PC-3 (cell line): ENCODE measurements around the gene FRMD5. TPM values are rescaled to one million over a fixed set of nuclear protein-coding genes. Genes with fewer than 3 reads are reported as not detected.

Experiments used
- ATAC-seq: fragments of 200-7000 bp; cut with Tn5 transposase; 2 replicates; pipeline ENCODE4 v1.9.1; 2020; ENCODE audit warnings: mild to moderate bottlenecking, moderate library complexity
- BruUV-seq: library from RNA; stranded (reverse); fragments of 400-500 nt; replicated peaks from 2 replicates; lab custom pipeline; 2021; lab: Mats Ljungman, UMichigan
- CTCF ChIA-PET: fragments of 300-600 bp; sonication (Branson Sonifier 250); formaldehyde crosslinking; loops from one replicate; lab custom pipeline; 2022; ENCODE audit warnings: antibody characterized with exemption; lab: Charles Lee
- POLR2A ChIA-PET: fragments of 300-600 bp; sonication (Branson Sonifier 250); formaldehyde crosslinking; loops from one replicate; lab custom pipeline; 2022; ENCODE audit warnings: antibody characterized with exemption; ENCODE audit not compliant: unreplicated experiment; lab: Charles Lee
- DNase-seq: peaks from one replicate; pipeline ENCODE4 v3.0.0-alpha.2; 2015
- H2AFZ ChIP-seq: fragments of 300-600 bp; sonication (generic); 2 replicates; pipeline ENCODE4 v1.6.0; 2016; ENCODE audit warnings: antibody characterized with exemption, low read length
- H3F3A ChIP-seq: fragments of 300-600 bp; sonication (generic); one replicate; pipeline ENCODE4 v1.6.0; 2017; ENCODE audit warnings: antibody characterized with exemption, low read length, control low read depth, mild to moderate bottlenecking; ENCODE audit not compliant: unreplicated experiment
- H3K27ac ChIP-seq: fragments of 300-600 bp; sonication (generic); 2 replicates; pipeline ENCODE4 v1.5.1; 2016; ENCODE audit warnings: mild to moderate bottlenecking, low read length
- H3K27me3 ChIP-seq: fragments of 300-600 bp; sonication (generic); 2 replicates; pipeline ENCODE4 v1.6.1; 2016; ENCODE audit warnings: low read length, mixed read lengths
- H3K36me3 ChIP-seq: fragments of 300-600 bp; sonication (generic); 2 replicates; pipeline ENCODE4 v1.6.1; 2016; ENCODE audit warnings: low read depth, mixed run types, low read length, mixed read lengths
- H3K4me1 ChIP-seq: fragments of 300-600 bp; sonication (generic); 2 replicates; pipeline ENCODE4 v1.5.1; 2016; ENCODE audit warnings: low read length; ENCODE audit not compliant: insufficient read depth
- H3K4me2 ChIP-seq: fragments of 300-600 bp; sonication (generic); 2 replicates; pipeline ENCODE4 v1.6.0; 2016; ENCODE audit warnings: low read length
- H3K4me3 ChIP-seq: fragments of 300-600 bp; sonication (generic); 2 replicates; pipeline ENCODE4 v1.5.1; 2016; ENCODE audit warnings: mild to moderate bottlenecking, low read length, mixed read lengths
- H3K79me2 ChIP-seq: fragments of 300-600 bp; sonication (generic); 2 replicates; pipeline ENCODE4 v1.6.1; 2017; ENCODE audit warnings: low read length, mixed read lengths
- H3K9ac ChIP-seq: fragments of 300-600 bp; sonication (generic); 2 replicates; pipeline ENCODE4 v1.6.0; 2016; ENCODE audit warnings: mild to moderate bottlenecking, low read length
- H3K9me2 ChIP-seq: fragments of 300-600 bp; sonication (generic); replicated peaks from 2 replicates; pipeline ENCODE4 v1.6.1; 2016; ENCODE audit warnings: mixed run types, low read length, mixed read lengths
- H3K9me3 ChIP-seq: fragments of 300-600 bp; sonication (generic); 2 replicates; pipeline ENCODE4 v1.6.1; 2016; ENCODE audit warnings: low read length, mixed read lengths
- H4K20me1 ChIP-seq: fragments of 300-600 bp; sonication (generic); 2 replicates; pipeline ENCODE4 v1.6.1; 2016; ENCODE audit warnings: low read length, mixed read lengths
- CTCF ChIP-seq: fragments of 300-600 bp; sonication (generic); conservative IDR thresholded peaks from 2 replicates; pipeline ENCODE4 v1.5.1; 2017; ENCODE audit warnings: antibody characterized with exemption, low read depth, mild to moderate bottlenecking, low read length
- EZH2 ChIP-seq: fragments of 300-600 bp; sonication (generic); IDR thresholded peaks from one replicate; pipeline ENCODE4 v1.6.1; 2017; ENCODE audit warnings: antibody characterized with exemption, mild to moderate bottlenecking, low read length; ENCODE audit not compliant: unreplicated experiment
- EZH2phosphoT487 ChIP-seq: fragments of 300-600 bp; sonication (generic); IDR thresholded peaks from 2 replicates; pipeline ENCODE4 v1.6.1; 2018; ENCODE audit warnings: mild to moderate bottlenecking, antibody characterized with exemption, low read length, borderline replicate concordance
- intact Hi-C: fragments of 100-400 bp; cut with micrococcal nuclease; formaldehyde crosslinking; loops from 2 replicates; pipeline ENCODE4 v1.9.0; 2023
- total RNA-seq: library from RNA; depleted of rRNA; stranded (reverse); fragments of >200 nt; gene quantifications from 2 replicates; pipeline ENCODE4 v1.2.3, GENCODE V29; 2014

FRMD5 gene
- total RNA-seq, 1 experiment from 2014 or later, result 8.7 TPM

DNA sequence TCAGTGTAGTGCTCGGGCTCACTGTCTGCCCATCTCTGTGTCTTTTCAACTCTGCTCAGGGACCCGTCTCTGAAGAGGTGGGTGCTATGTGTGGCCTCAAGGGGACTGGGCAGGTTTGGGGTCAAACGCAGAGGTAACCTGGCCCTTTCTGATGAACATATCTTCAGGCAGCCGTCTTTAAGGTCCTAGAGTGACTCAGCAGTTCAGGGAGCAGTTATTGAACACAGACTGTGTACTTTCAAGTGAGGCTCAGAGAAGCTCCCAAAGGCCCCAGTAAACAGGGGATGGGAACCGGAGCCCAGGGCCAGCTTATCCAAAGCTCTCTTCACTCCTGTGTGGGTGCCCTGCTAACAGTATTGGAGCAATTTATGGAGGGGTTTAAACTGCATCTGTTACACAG lies 295.1 kb downstream of the FRMD5 start:
- no peaks in the 10 kb centered on the region for H3F3A ChIP-seq
- no peak for ATAC-seq
- no TSS peak for BruUV-seq
- ChIA-PET CTCF (no interaction called here), POLR2A (no interaction called here)
- H3K4me1 ChIP-seq, result no peaks in the 10 kb centered on the region; the same call in 1 of the 2 replicates
- no peak overlapping the region for H3K27ac ChIP-seq
- no peak for DNase-seq
- TF ChIP-seq EZH2, result no peak
- no peak overlapping the region for H3K4me2 ChIP-seq
- 0 out of 2 replicates have a peak, but pooled peaks cover 2% of the 10 kb centered on the region for H3K36me3 ChIP-seq
- no peaks in the 10 kb centered on the region for H3K9me2 ChIP-seq
- intact Hi-C loops, result no loop called here
- H4K20me1 ChIP-seq, result no peaks in the 10 kb centered on the region
- H3K9me3 ChIP-seq, result no peaks in the 10 kb centered on the region
- H3K9ac ChIP-seq, result no peak overlapping the region
- no peak overlapping the region for H3K4me3 ChIP-seq
- no peak overlapping the region for H2AFZ ChIP-seq
- no peaks in the 10 kb centered on the region for H3K79me2 ChIP-seq
- H3K27me3 ChIP-seq, result no peaks in the 10 kb centered on the region

DNA sequence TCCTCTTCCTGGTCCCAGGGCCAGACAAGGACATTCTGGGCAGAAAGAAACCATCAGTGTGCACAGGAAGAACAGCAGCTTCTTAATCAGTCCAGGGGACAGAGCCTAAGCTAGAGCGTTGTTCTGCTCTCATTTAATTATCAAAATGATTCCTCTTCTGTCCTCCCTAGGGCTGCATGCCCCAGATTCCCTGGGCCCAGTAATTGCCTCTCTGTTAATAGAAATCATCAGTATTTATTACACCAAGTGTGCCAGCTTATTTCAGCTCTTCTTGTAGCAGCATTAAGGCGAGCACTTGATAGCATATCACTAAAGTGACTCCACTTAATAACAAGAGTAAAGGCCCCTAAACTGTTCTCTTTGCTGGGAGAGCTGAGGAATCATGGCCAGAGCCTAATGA lies 296.2 kb downstream of the FRMD5 start:
- no peaks in the 10 kb centered on the region for H4K20me1 ChIP-seq
- H3K27ac ChIP-seq, result no peak overlapping the region
- no peak overlapping the region for H3K4me2 ChIP-seq
- no TSS peak for BruUV-seq
- DNase-seq, result no peak
- H3K9me3 ChIP-seq, result no peaks in the 10 kb centered on the region
- H3K36me3 ChIP-seq, result 0 out of 2 replicates have a peak, but pooled peaks cover 2% of the 10 kb centered on the region
- no peaks in the 10 kb centered on the region for H3K27me3 ChIP-seq
- H3K9me2 ChIP-seq, result no peaks in the 10 kb centered on the region
- no peaks in the 10 kb centered on the region for H3K79me2 ChIP-seq
- POLR2A ChIA-PET, result no interaction called here
- no peak overlapping the region for H3K9ac ChIP-seq
- intact Hi-C loops, result no loop called here
- no peak overlapping the region for H3K4me3 ChIP-seq
- no peak for ATAC-seq
- no peaks in the 10 kb centered on the region for H3F3A ChIP-seq
- H2AFZ ChIP-seq, result no peak overlapping the region
- H3K4me1 ChIP-seq, result no peaks in the 10 kb centered on the region; the same call in 1 of the 2 replicates
- CTCF ChIA-PET, result no interaction called here
- TF ChIP-seq EZH2 (no peak), EZH2phosphoT487 (no peak), CTCF (no peak)

- H3K9ac ChIP-seq, result no peak overlapping the region
- ATAC-seq (0 out of 2 replicates have a peak, but pooled peaks have one; percentile 22), DNase-seq (peak; percentile 17)
- no peaks in the 10 kb centered on the region for H3F3A ChIP-seq
- no TSS peak for BruUV-seq
- H3K79me2 ChIP-seq, result no peaks in the 10 kb centered on the region
- no peaks in the 10 kb centered on the region for H3K27me3 ChIP-seq
- POLR2A ChIA-PET, result no interaction called here
- H3K27ac ChIP-seq, result no peak overlapping the region
- H3K4me1 ChIP-seq, result no peaks in the 10 kb centered on the region
- 0 out of 2 replicates have a peak, but pooled peaks cover 2% of the 10 kb centered on the region for H3K36me3 ChIP-seq
- intact Hi-C loops, result no loop called here
- CTCF ChIA-PET, result no interaction called here
- H3K4me3 ChIP-seq, result no peak overlapping the region
- H2AFZ ChIP-seq, result no peak overlapping the region
- no peaks in the 10 kb centered on the region for H3K9me3 ChIP-seq
- TF ChIP-seq EZH2phosphoT487, result no peak
- TF ChIP-seq EZH2, result no peak
- TF ChIP-seq CTCF, result no peak
- no peaks in the 10 kb centered on the region for H4K20me1 ChIP-seq
- no peaks in the 10 kb centered on the region for H3K9me2 ChIP-seq
- H3K4me2 ChIP-seq, result no peak overlapping the region
Observed at GRCh38 chr15:43896543-43896942, 298.5 kb downstream of the FRMD5 start.
